HepG2 (cell line): ENCODE data around the gene OGFR.
"Not testable (repeated sequence)": the region's sequence is repeated elsewhere in the genome, so short reads cannot be mapped to it uniquely, and the experiment has no call there.

Experiments
- AGO1 ChIP-seq: fragments of 200-400 bp; formaldehyde crosslinking; IDR thresholded peaks from 2 replicates; pipeline ENCODE4 v1.6.1; 2017; ENCODE audit warnings: mild to moderate bottlenecking, low read depth, low read length, moderate library complexity; ENCODE audit not compliant: poor library complexity, severe bottlenecking
- EP300 ChIP-seq, 3 experiments: sonication (generic) in 1 of 3; formaldehyde crosslinking in 1 of 3; IDR thresholded peaks; 2 replicates each; pipeline versions ENCODE4 v1.5.1 to v1.6.1; 2011 to 2020; ENCODE audit warnings: low read depth in 2 of 3, low read length in 2 of 3, borderline replicate concordance in 1 of 3, improper control_type of control experiment in 1 of 3, mild to moderate bottlenecking in 1 of 3, missing genetic modification reagents in 1 of 3, moderate library complexity in 1 of 3
- XBP1 ChIP-seq: sonication (generic); formaldehyde crosslinking; IDR thresholded peaks from 2 replicates; pipeline ENCODE4 v1.5.0; 2020; ENCODE audit warnings: missing genetic modification reagents
- ZFX ChIP-seq: sonication (generic); formaldehyde crosslinking; IDR thresholded peaks from 2 replicates; pipeline ENCODE4 v1.4.0; 2020; ENCODE audit warnings: mild to moderate bottlenecking, low read depth, missing genetic modification reagents, moderate library complexity
- ZNF567 ChIP-seq: sonication (generic); formaldehyde crosslinking; IDR thresholded peaks from 2 replicates; pipeline ENCODE4 v1.8.1; 2023; ENCODE audit warnings: mild to moderate bottlenecking, missing genetic modification reagents, borderline replicate concordance
- ZNF776 ChIP-seq: sonication (generic); formaldehyde crosslinking; IDR thresholded peaks from 2 replicates; pipeline ENCODE4 v1.4.0; 2020; ENCODE audit warnings: mild to moderate bottlenecking, missing genetic modification reagents

DNA sequence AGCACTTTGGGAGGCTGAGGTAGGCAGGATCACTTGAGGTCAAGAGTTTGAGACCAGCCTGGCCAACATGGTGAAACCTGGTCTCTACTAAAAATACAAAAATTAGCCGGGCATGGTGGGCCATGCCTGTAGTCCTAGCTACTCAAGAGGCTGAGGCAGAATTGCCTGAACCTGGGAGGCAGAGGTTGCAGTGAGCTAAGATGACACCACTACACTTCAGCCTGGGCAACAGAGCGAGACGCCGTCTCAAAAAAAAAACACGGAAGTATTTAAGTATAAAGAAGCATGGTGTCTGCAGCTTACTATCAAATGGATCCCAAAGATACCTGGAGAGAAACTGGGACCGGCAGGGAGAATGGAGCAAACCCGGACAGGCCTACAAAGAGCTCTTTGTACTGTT, 44.3 kb downstream of the OGFR start:
- TF ChIP-seq EP300 (IDR thresholded peaks at IDR 0.05; ENCODE audit: low read depth in 2 of 2, low read length in 2 of 2); EP300 (CRISPR knock-in tag; IDR thresholded peaks at IDR 0.05; ENCODE audit: borderline replicate concordance); ZFX (CRISPR knock-in tag); ZNF567; AGO1; XBP1; ZNF776 (CRISPR knock-in tag): not testable (repeated sequence)
